SK-N-SH (cell line): ENCODE measurements around the gene AGAP1. TPM values are rescaled to one million over a fixed set of nuclear protein-coding genes. Genes with fewer than 3 reads are reported as not detected.

ENCODE experiments used
- CTCF ChIA-PET: fragments of 300-600, 350-600 bp; formaldehyde crosslinking; extraction: SDS; loops from one replicate; lab custom pipeline; 2021; lab: Yijun Ruan, JAX
- POLR2A ChIA-PET: fragments of 350-600 bp; sonication (Branson Sonifier 250); formaldehyde crosslinking; extraction: SDS; loops from one replicate; lab custom pipeline; 2020; ENCODE audit warnings: antibody characterized with exemption, inconsistent platforms; lab: Yijun Ruan, JAX
- DNase-seq: peaks from one replicate; pipeline ENCODE4 v3.0.0; 2012
- H2AFZ ChIP-seq: fragments of 200-600 bp; sonication (generic); 2 replicates; pipeline ENCODE4 v1.8.1; 2016; ENCODE audit warnings: antibody characterized with exemption, mild to moderate bottlenecking, low read depth
- H3F3A ChIP-seq: fragments of 200-600 bp; sonication (generic); replicated peaks from 2 replicates; pipeline ENCODE3; 2016; ENCODE audit warnings: antibody characterized with exemption, mild to moderate bottlenecking; ENCODE audit not compliant: insufficient read depth
- H3K27ac ChIP-seq, 2 experiments: fragments of 200-500 bp in 1 of 2; fragments of 200-600 bp in 1 of 2; sonication (Bioruptor generic) in 1 of 2; sonication (generic), shearing (Covaris generic) in 1 of 2; 2 replicates each; pipeline versions ENCODE4 v1.5.1 to v1.6.1; 2014 to 2016; ENCODE audit warnings: low read depth in 2 of 2, inconsistent platforms in 1 of 2, low read length in 1 of 2, mild to moderate bottlenecking in 1 of 2, mixed read lengths in 1 of 2
- H3K27me3 ChIP-seq: fragments of 200-600 bp; sonication (generic), shearing (Covaris generic); 2 replicates; pipeline ENCODE4 v1.6.1; 2016; ENCODE audit warnings: mixed run types; ENCODE audit not compliant: insufficient read depth
- H3K36me3 ChIP-seq, 2 experiments: fragments of 200-500 bp in 1 of 2; fragments of 200-600 bp in 1 of 2; sonication (Bioruptor generic) in 1 of 2; sonication (generic) in 1 of 2; replicated peaks in 1 of 2; 2 replicates each; pipeline versions ENCODE3 to v1.5.1; 2014 to 2016; ENCODE audit warnings: low read length in 1 of 2, mild to moderate bottlenecking in 1 of 2; ENCODE audit not compliant: insufficient read depth in 2 of 2, control insufficient read depth in 1 of 2
- H3K4me1 ChIP-seq, 2 experiments: fragments of 200-500 bp in 1 of 2; fragments of 200-600 bp in 1 of 2; sonication (Bioruptor generic) in 1 of 2; sonication (generic), shearing (Covaris generic) in 1 of 2; 2 replicates each; pipeline versions ENCODE4 v1.5.1 to v1.6.1; 2014 to 2016; ENCODE audit warnings: low read depth in 1 of 2, low read length in 1 of 2, mixed run types in 1 of 2; ENCODE audit not compliant: insufficient read depth in 2 of 2, control insufficient read depth in 1 of 2
- H3K4me2 ChIP-seq: fragments of 200-600 bp; sonication (generic), shearing (Covaris generic); 2 replicates; pipeline ENCODE4 v1.6.1; 2017; ENCODE audit warnings: mixed run types
- H3K4me3 ChIP-seq, 2 experiments: fragments of 200-500 bp in 1 of 2; fragments of 200-600 bp in 1 of 2; sonication (Bioruptor generic) in 1 of 2; sonication (generic), shearing (Covaris generic) in 1 of 2; 2 replicates each; pipeline versions ENCODE4 v1.5.1 to v1.8.1; 2014 to 2016; ENCODE audit warnings: low read depth in 2 of 2, inconsistent platforms in 1 of 2, low read length in 1 of 2, mild to moderate bottlenecking in 1 of 2, mixed read lengths in 1 of 2, moderate library complexity in 1 of 2
- H3K79me2 ChIP-seq: fragments of 200-600 bp; sonication (generic); 2 replicates; pipeline ENCODE4 v1.8.1; 2017; ENCODE audit warnings: mild to moderate bottlenecking; ENCODE audit not compliant: insufficient read depth
- H3K9ac ChIP-seq: fragments of 200-600 bp; sonication (generic); 2 replicates; pipeline ENCODE4 v1.6.1; 2017; ENCODE audit warnings: mixed run types
- H3K9me2 ChIP-seq: fragments of 200-600 bp; sonication (generic); 2 replicates; pipeline ENCODE4 v1.6.1; 2017; ENCODE audit warnings: mixed run types
- H3K9me3 ChIP-seq: fragments of 200-600 bp; sonication (generic); 2 replicates; pipeline ENCODE4 v1.6.1; 2017; ENCODE audit warnings: mixed run types, mild to moderate bottlenecking, moderate library complexity
- H4K20me1 ChIP-seq: fragments of 200-600 bp; sonication (generic); 2 replicates; pipeline ENCODE4 v1.6.1; 2017; ENCODE audit warnings: mild to moderate bottlenecking, mixed run types; ENCODE audit not compliant: insufficient read depth
- ELF1 ChIP-seq: IDR thresholded peaks from 2 replicates; pipeline ENCODE4 v1.4.0; 2012
- EP300 ChIP-seq, 2 experiments: IDR thresholded peaks; 2 replicates each; pipeline versions ENCODE4 v1.4.0 to v1.6.1; 2012; ENCODE audit warnings: borderline replicate concordance in 1 of 2, low read depth in 1 of 2, low read length in 1 of 2
- FOSL2 ChIP-seq: IDR thresholded peaks from 2 replicates; pipeline ENCODE4 v1.4.0; 2012; ENCODE audit warnings: low read depth, mild to moderate bottlenecking, moderate library complexity, borderline replicate concordance
- FOXJ3 ChIP-seq: sonication (generic); formaldehyde crosslinking; IDR thresholded peaks from 2 replicates; pipeline ENCODE4 v1.5.1; 2020; ENCODE audit warnings: mild to moderate bottlenecking, missing genetic modification reagents
- FOXM1 ChIP-seq: IDR thresholded peaks from 2 replicates; pipeline ENCODE4 v1.4.0; 2012; ENCODE audit warnings: low read depth, mild to moderate bottlenecking
- JUND ChIP-seq: IDR thresholded peaks from 2 replicates; pipeline ENCODE4 v1.4.0; 2012
- MXI1 ChIP-seq: IDR thresholded peaks from 2 replicates; pipeline ENCODE4 v1.6.1; 2012; ENCODE audit warnings: mild to moderate bottlenecking, low read depth, low read length, improper control_type of control experiment
- NFIC ChIP-seq: IDR thresholded peaks from 2 replicates; pipeline ENCODE4 v1.4.0; 2012; ENCODE audit warnings: borderline replicate concordance
- RXRA ChIP-seq: IDR thresholded peaks from 2 replicates; pipeline ENCODE4 v1.4.0; 2012; ENCODE audit warnings: low read depth, mild to moderate bottlenecking, borderline replicate concordance
- SMC3 ChIP-seq: IDR thresholded peaks from 2 replicates; pipeline ENCODE4 v1.6.1; 2012; ENCODE audit warnings: low read depth, low read length, improper control_type of control experiment
- TEAD4 ChIP-seq: IDR thresholded peaks from 2 replicates; pipeline ENCODE4 v1.4.0; 2012; ENCODE audit warnings: mild to moderate bottlenecking, borderline replicate concordance; ENCODE audit not compliant: insufficient read depth
- YY1 ChIP-seq: IDR thresholded peaks from 2 replicates; pipeline ENCODE4 v1.4.0; 2012; ENCODE audit warnings: low read depth, mild to moderate bottlenecking
- WGBS: methylation state at CpG from one replicate; pipeline ENCODE4 v1.1.6; 2017; ENCODE audit warnings: low lambda C conversion rate; 5-methylcytosine and 5-hydroxymethylcytosine counted together
- polyA plus RNA-seq, 3 experiments: library from polyadenylated mRNA; depleted of rRNA; stranded (reverse); fragments of >200 nt; gene quantifications; 2 replicates each; pipeline ENCODE4 v1.2.3, GENCODE V29; 2012
- TF ChIP-seq, protein P1 (sequence below): fragments of 150-350 bp; IDR thresholded peaks from 2 replicates; pipeline ENCODE4 v1.6.1; 2017; ENCODE audit warnings: antibody characterized with exemption, low read length, low read depth, borderline replicate concordance
- TF ChIP-seq, protein P2 (sequence below): fragments of 200-600 bp; sonication (generic); IDR thresholded peaks from 2 replicates; pipeline ENCODE4 v1.6.1; 2017; ENCODE audit warnings: antibody characterized with exemption, mild to moderate bottlenecking, moderate library complexity
- TF ChIP-seq, protein P3 (sequence below): IDR thresholded peaks from 2 replicates; pipeline ENCODE4 v1.6.1; 2012; ENCODE audit warnings: mild to moderate bottlenecking, low read depth, low read length, moderate library complexity

AGAP1 gene
- polyA plus RNA-seq, 1 of the 3 experiments (the other 2 are of a cell fraction) = 8.8 TPM

DNA sequence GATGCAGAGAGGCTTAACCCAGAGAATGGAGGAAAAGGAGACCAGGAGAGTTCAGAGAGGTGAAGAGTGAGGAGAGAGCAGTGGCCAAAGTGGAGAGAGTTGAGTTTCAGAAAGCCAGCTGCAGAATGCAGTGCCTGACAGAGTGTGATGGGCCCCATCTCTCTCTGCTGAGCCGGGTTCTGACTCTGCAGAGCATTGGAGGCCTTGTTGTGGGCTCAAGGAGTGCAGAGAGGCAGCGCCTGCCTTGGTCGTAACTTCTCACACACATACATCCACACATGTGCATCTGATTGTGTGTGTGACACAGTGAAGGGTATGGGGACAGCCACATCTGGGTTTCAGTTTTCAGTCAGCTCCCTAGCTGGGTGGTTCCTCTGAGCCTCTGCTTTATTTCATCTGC lies 58.8 kb downstream of the AGAP1 start:
- Histone ChIP-seq H3K4me1 (peaks cover 0 to 18% of the 10 kb centered on the region in 2 experiments; a peak in 1 of 4 replicates), H3K9me3 (no peaks in the 10 kb centered on the region), H3K9me2 (no peaks in the 10 kb centered on the region), H2AFZ (no peak overlapping the region), H3K27ac (no peak overlapping the region), H3F3A (no peaks in the 10 kb centered on the region), H3K36me3 (no peaks in the 10 kb centered on the region), H4K20me1 (peaks cover 69% of the 10 kb centered on the region), H3K79me2 (peaks cover 39% of the 10 kb centered on the region; the same call in 1 of the 2 replicates), H3K27me3 (no peaks in the 10 kb centered on the region), H3K4me3 (no peak overlapping the region), H3K9ac (no peak overlapping the region), H3K4me2 (no peak overlapping the region)
- WGBS = 90% methylated on average over 3 of the region's 3 CpGs
- ChIA-PET CTCF (interaction anchor here (1.0 to 2.5 kb wide), 15 partner anchors 9 to 432 kb away, joined by 3 to 11 read pairs (median 7); no protein-coding TSS in a partner anchor), POLR2A (interaction anchor here (0.7 kb wide), 1 partner anchor 1338 kb away, joined by 3 read pairs; no protein-coding TSS in a partner anchor)
- TF ChIP-seq, protein P1, sequence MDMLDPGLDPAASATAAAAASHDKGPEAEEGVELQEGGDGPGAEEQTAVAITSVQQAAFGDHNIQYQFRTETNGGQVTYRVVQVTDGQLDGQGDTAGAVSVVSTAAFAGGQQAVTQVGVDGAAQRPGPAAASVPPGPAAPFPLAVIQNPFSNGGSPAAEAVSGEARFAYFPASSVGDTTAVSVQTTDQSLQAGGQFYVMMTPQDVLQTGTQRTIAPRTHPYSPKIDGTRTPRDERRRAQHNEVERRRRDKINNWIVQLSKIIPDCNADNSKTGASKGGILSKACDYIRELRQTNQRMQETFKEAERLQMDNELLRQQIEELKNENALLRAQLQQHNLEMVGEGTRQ = no peak
- no peak for TF ChIP-seq ELF1
- TF ChIP-seq MXI1 = no peak
- no peak for TF ChIP-seq YY1
- DNase-seq = no peak

DNA sequence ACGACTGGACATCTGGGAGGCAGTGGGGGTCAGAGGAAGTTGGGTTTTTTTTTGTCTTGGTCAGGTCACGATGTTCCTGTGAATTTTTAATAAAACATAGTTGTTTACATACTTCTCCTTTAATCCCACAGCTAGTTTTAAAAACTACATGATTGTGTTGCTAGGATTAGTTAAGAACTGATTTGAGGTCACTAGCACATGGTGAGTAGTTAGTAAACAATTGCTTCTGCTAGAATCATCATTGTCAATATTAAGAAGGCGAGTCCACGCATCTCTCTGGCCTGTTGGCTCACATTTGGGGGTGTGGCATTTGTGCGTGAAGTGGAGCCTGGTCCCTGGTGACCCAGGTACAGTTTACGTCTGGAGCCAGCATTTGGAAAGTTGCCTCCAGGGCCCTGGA lies 59.4 kb downstream of the AGAP1 start:
- H2AFZ ChIP-seq = no peak overlapping the region
- peaks cover 0 to 18% of the 10 kb centered on the region in 2 experiments; a peak in 1 of 4 replicates for H3K4me1 ChIP-seq
- H3K9ac ChIP-seq = no peak overlapping the region
- H3K79me2 ChIP-seq = peaks cover 41% of the 10 kb centered on the region; the same call in 1 of the 2 replicates
- H3K27me3 ChIP-seq = no peaks in the 10 kb centered on the region
- no peaks in the 10 kb centered on the region for H3K36me3 ChIP-seq
- no peaks in the 10 kb centered on the region for H3K9me2 ChIP-seq
- H3F3A ChIP-seq = no peaks in the 10 kb centered on the region
- no peak overlapping the region for H3K27ac ChIP-seq
- DNase-seq = no peak
- TF ChIP-seq ELF1 (no peak), FOXJ3 (CRISPR knock-in tag) (no peak), TEAD4 (no peak), FOSL2 (no peak), NFIC (no peak), EP300 (IDR thresholded peaks at IDR 0.05; ENCODE audit: borderline replicate concordance in 1 of 2, low read depth in 1 of 2, low read length in 1 of 2) (no peak), JUND (no peak), FOXM1 (no peak), YY1 (no peak), SMC3 (no peak), RXRA (no peak)
- TF ChIP-seq, protein P2, sequence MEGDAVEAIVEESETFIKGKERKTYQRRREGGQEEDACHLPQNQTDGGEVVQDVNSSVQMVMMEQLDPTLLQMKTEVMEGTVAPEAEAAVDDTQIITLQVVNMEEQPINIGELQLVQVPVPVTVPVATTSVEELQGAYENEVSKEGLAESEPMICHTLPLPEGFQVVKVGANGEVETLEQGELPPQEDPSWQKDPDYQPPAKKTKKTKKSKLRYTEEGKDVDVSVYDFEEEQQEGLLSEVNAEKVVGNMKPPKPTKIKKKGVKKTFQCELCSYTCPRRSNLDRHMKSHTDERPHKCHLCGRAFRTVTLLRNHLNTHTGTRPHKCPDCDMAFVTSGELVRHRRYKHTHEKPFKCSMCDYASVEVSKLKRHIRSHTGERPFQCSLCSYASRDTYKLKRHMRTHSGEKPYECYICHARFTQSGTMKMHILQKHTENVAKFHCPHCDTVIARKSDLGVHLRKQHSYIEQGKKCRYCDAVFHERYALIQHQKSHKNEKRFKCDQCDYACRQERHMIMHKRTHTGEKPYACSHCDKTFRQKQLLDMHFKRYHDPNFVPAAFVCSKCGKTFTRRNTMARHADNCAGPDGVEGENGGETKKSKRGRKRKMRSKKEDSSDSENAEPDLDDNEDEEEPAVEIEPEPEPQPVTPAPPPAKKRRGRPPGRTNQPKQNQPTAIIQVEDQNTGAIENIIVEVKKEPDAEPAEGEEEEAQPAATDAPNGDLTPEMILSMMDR = no peak
- TF ChIP-seq, protein P3, sequence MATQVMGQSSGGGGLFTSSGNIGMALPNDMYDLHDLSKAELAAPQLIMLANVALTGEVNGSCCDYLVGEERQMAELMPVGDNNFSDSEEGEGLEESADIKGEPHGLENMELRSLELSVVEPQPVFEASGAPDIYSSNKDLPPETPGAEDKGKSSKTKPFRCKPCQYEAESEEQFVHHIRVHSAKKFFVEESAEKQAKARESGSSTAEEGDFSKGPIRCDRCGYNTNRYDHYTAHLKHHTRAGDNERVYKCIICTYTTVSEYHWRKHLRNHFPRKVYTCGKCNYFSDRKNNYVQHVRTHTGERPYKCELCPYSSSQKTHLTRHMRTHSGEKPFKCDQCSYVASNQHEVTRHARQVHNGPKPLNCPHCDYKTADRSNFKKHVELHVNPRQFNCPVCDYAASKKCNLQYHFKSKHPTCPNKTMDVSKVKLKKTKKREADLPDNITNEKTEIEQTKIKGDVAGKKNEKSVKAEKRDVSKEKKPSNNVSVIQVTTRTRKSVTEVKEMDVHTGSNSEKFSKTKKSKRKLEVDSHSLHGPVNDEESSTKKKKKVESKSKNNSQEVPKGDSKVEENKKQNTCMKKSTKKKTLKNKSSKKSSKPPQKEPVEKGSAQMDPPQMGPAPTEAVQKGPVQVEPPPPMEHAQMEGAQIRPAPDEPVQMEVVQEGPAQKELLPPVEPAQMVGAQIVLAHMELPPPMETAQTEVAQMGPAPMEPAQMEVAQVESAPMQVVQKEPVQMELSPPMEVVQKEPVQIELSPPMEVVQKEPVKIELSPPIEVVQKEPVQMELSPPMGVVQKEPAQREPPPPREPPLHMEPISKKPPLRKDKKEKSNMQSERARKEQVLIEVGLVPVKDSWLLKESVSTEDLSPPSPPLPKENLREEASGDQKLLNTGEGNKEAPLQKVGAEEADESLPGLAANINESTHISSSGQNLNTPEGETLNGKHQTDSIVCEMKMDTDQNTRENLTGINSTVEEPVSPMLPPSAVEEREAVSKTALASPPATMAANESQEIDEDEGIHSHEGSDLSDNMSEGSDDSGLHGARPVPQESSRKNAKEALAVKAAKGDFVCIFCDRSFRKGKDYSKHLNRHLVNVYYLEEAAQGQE = no peak
- H3K9me3 ChIP-seq = no peaks in the 10 kb centered on the region
- ChIA-PET CTCF (interaction anchor here (1.0 to 2.2 kb wide), 6 partner anchors 8 to 432 kb away, joined by 3 to 11 read pairs (median 4); no protein-coding TSS in a partner anchor), POLR2A (no interaction called here)
- H4K20me1 ChIP-seq = peaks cover 74% of the 10 kb centered on the region
- H3K4me2 ChIP-seq = no peak overlapping the region
- 80% methylated on average over 5 of the region's 6 CpGs for WGBS
- H3K4me3 ChIP-seq = no peak overlapping the region
